CD14-positive monocyte (primary cell): ENCODE measurements around the gene NOSIP. TPM values are rescaled to one million over a fixed set of nuclear protein-coding genes. Genes with fewer than 3 reads are reported as not detected.

Experiments
- DNase-seq, 3 donors: peaks; one replicate each; pipeline ENCODE4 v3.0.0-alpha.2; 2011 to 2022
- H2AFZ ChIP-seq: 2 replicates; pipeline ENCODE4 v1.6.0; 2012; ENCODE audit warnings: mild to moderate bottlenecking, low read depth, low read length, inconsistent platforms; ENCODE audit not compliant: insufficient read depth, poor library complexity, severe bottlenecking
- H3K27ac ChIP-seq, 2 donors: 1 replicate in 1 of 2; 2 replicates in 1 of 2; pipeline ENCODE4 v1.5.1; 2012 to 2013; ENCODE audit warnings: low read length in 2 of 2, control low read depth in 1 of 2, inconsistent platforms in 1 of 2, low read depth in 1 of 2, mild to moderate bottlenecking in 1 of 2
- H3K27me3 ChIP-seq, 2 donors: one replicate each; pipeline versions ENCODE4 v1.6.0 to v1.6.1; 2011 to 2013; ENCODE audit warnings: low read length in 2 of 2; ENCODE audit not compliant: control insufficient read depth in 2 of 2, insufficient read depth in 2 of 2
- H3K36me3 ChIP-seq, 2 donors: replicated peaks in 1 of 2; 1 replicate in 1 of 2; 2 replicates in 1 of 2; pipeline versions ENCODE4 v1.5.1 to v1.6.1; 2012 to 2013; ENCODE audit warnings: low read length in 2 of 2, control low read depth in 1 of 2, inconsistent platforms in 1 of 2, mild to moderate bottlenecking in 1 of 2; ENCODE audit not compliant: insufficient read depth in 2 of 2, control insufficient read depth in 1 of 2
- H3K4me1 ChIP-seq, 2 donors: 1 replicate in 1 of 2; 2 replicates in 1 of 2; pipeline versions ENCODE4 v1.5.1 to v1.6.1; 2012 to 2013; ENCODE audit warnings: low read length in 2 of 2, control low read depth in 1 of 2, inconsistent platforms in 1 of 2, mild to moderate bottlenecking in 1 of 2, moderate library complexity in 1 of 2; ENCODE audit not compliant: insufficient read depth in 2 of 2, control insufficient read depth in 1 of 2
- H3K4me2 ChIP-seq: replicated peaks from 2 replicates; pipeline ENCODE3; 2012; ENCODE audit warnings: low read length, moderate library complexity, mild to moderate bottlenecking; ENCODE audit not compliant: poor library complexity, severe bottlenecking; ENCODE audit errors: extremely low read depth
- H3K4me3 ChIP-seq, 3 experiments: fragments of 200-600 bp in 1 of 3; sonication (generic) in 1 of 3; replicated peaks in 1 of 3; 1 replicate in 2 of 3; 2 replicates in 1 of 3; pipeline ENCODE4 v1.5.1; 2011 to 2013; ENCODE audit warnings: low read length in 3 of 3, mild to moderate bottlenecking in 3 of 3, control low read depth in 2 of 3, low read depth in 2 of 3, inconsistent platforms in 1 of 3, moderate library complexity in 1 of 3
- H3K79me2 ChIP-seq: 2 replicates; pipeline ENCODE4 v1.6.0; 2012; ENCODE audit warnings: mild to moderate bottlenecking, control low read depth, inconsistent platforms, low read length, moderate library complexity; ENCODE audit not compliant: insufficient read depth
- H3K9ac ChIP-seq: 2 replicates; pipeline ENCODE4 v1.6.0; 2017; ENCODE audit warnings: low read length, mild to moderate bottlenecking; ENCODE audit not compliant: insufficient read depth, poor library complexity, severe bottlenecking
- H3K9me3 ChIP-seq, 2 donors: replicated peaks in 1 of 2; 1 replicate in 1 of 2; 2 replicates in 1 of 2; pipeline versions ENCODE4 v1.5.1 to v1.6.1; 2012 to 2013; ENCODE audit warnings: low read length in 2 of 2, control low read depth in 1 of 2; ENCODE audit not compliant: control insufficient read depth in 1 of 2, insufficient read depth in 1 of 2
- H4K20me1 ChIP-seq: 2 replicates; pipeline ENCODE4 v1.6.0; 2012; ENCODE audit warnings: mild to moderate bottlenecking, low read length, control low read depth, moderate library complexity; ENCODE audit not compliant: insufficient read depth
- H3K27ac Mint-ChIP-seq, 7 donors: one replicate each; pipeline ENCODE4 v1.8.0; 2020; ENCODE audit warnings: mild to moderate bottlenecking in 7 of 7, mixed read lengths in 7 of 7, moderate library complexity in 6 of 7, inconsistent platforms in 2 of 7
- H3K27me3 Mint-ChIP-seq, 3 donors: one replicate each; pipeline ENCODE4 v1.8.0; 2021 to 2022; ENCODE audit warnings: low read depth in 3 of 3, mild to moderate bottlenecking in 3 of 3, mixed read lengths in 3 of 3, moderate library complexity in 3 of 3, inconsistent platforms in 1 of 3
- H3K36me3 Mint-ChIP-seq, 2 donors: one replicate each; pipeline ENCODE4 v1.8.0; 2020; ENCODE audit warnings: mixed read lengths in 2 of 2, inconsistent platforms in 1 of 2, mild to moderate bottlenecking in 1 of 2
- H3K4me1 Mint-ChIP-seq: one replicate; pipeline ENCODE4 v1.8.0; 2020; ENCODE audit warnings: mild to moderate bottlenecking, mixed read lengths
- H3K4me3 Mint-ChIP-seq, 2 donors: one replicate each; pipeline ENCODE4 v1.8.0; 2020; ENCODE audit warnings: mild to moderate bottlenecking in 2 of 2, mixed read lengths in 2 of 2, moderate library complexity in 1 of 2
- H3K9me3 Mint-ChIP-seq, 7 donors: one replicate each; pipeline ENCODE4 v1.8.0; 2020 to 2022; ENCODE audit warnings: mixed read lengths in 7 of 7, mild to moderate bottlenecking in 6 of 7, moderate library complexity in 6 of 7, inconsistent platforms in 2 of 7
- WGBS: methylation state at CpG from one replicate; pipeline ENCODE4 v1.1.5; 2013; ENCODE audit warnings: missing lambda C conversion rate; ENCODE audit not compliant: insufficient coverage; 5-methylcytosine and 5-hydroxymethylcytosine counted together
- intact Hi-C, 2 donors: fragments of 100-400 bp; cut with micrococcal nuclease; formaldehyde crosslinking; loops; one replicate each; pipeline versions ENCODE4 v1.15.0 to v1.15.1; 2023
- polyA plus RNA-seq, 3 donors: library from polyadenylated mRNA; depleted of rRNA in 1 of 3; unstranded in 2 of 3; stranded (reverse) in 1 of 3; fragments of 300-500 nt in 2 of 3; fragments of >200 nt in 1 of 3; fragmentation: Illumina TruSeq in 2 of 3; gene quantifications; 1 replicate in 2 of 3; 2 replicates in 1 of 3; pipeline ENCODE4 v1.2.3, GENCODE V29; 2012 to 2021
- TF ChIP-seq, protein P1 (sequence below): fragments of 200-600 bp; IDR thresholded peaks from one replicate; pipeline ENCODE4 v1.8.0; 2022; ENCODE audit warnings: antibody characterized with exemption, mild to moderate bottlenecking

NOSIP gene
- polyA plus RNA-seq, 3 donors = 63.4 to 120 (median 96.4) TPM

DNA sequence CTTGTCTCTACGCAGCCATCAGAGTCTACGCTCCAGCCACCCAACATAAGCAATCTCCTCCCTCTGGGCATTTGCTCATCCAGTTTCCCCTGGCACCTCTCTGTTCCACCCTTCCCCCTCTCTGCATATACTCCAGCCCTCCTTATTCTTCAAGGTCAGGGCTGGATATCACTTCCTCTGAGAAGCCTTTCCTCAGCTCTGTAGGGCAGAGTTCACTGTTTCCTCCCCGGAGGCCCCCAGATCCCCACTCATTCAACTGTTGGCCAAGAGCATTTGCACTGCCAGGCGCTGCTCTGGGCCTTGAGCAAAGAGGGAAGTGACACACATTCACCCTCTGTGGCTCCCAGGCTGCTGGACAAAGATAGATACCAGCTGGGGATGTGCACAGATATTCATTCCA, 64.6 kb downstream of the NOSIP start:
- Histone ChIP-seq H4K20me1 (peaks cover 53% of the 10 kb centered on the region), H3K27ac (peak overlapping the region; percentile 76 to 82), H3K4me1 (peaks cover 59 to 73% of the 10 kb centered on the region in 2 donors), H2AFZ (no peak overlapping the region), H3K9me3 (no peaks in the 10 kb centered on the region), H3K36me3 (peaks cover 17 to 27% of the 10 kb centered on the region in 2 donors), H3K4me3 (peak overlapping the region in 2 of 3 experiments; percentile 2 to 64), H3K79me2 (peaks cover 63% of the 10 kb centered on the region), H3K9ac (peak overlapping the region; percentile 23), H3K4me2 (peak overlapping the region; percentile 70), H3K27me3 (no peaks in the 10 kb centered on the region)
- Mint-ChIP-seq H3K4me3 (peak overlapping the region; percentile 73 to 85), H3K27me3 (peaks cover 2 to 5% (median 4%) of the 10 kb centered on the region in 3 donors), H3K27ac (peak overlapping the region; percentile 85 to 96 (median 92)), H3K4me1 (peaks cover 70% of the 10 kb centered on the region), H3K36me3 (peaks cover 32 to 55% of the 10 kb centered on the region in 2 donors), H3K9me3 (peaks cover 0 to 2% (median 0%) of the 10 kb centered on the region in 7 donors)
- TF ChIP-seq, protein P1, sequence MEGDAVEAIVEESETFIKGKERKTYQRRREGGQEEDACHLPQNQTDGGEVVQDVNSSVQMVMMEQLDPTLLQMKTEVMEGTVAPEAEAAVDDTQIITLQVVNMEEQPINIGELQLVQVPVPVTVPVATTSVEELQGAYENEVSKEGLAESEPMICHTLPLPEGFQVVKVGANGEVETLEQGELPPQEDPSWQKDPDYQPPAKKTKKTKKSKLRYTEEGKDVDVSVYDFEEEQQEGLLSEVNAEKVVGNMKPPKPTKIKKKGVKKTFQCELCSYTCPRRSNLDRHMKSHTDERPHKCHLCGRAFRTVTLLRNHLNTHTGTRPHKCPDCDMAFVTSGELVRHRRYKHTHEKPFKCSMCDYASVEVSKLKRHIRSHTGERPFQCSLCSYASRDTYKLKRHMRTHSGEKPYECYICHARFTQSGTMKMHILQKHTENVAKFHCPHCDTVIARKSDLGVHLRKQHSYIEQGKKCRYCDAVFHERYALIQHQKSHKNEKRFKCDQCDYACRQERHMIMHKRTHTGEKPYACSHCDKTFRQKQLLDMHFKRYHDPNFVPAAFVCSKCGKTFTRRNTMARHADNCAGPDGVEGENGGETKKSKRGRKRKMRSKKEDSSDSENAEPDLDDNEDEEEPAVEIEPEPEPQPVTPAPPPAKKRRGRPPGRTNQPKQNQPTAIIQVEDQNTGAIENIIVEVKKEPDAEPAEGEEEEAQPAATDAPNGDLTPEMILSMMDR = no peak
- intact Hi-C loops = no loop called here
- peak; percentile 88 to 92 (median 91) for DNase-seq
- 0% methylated on average over 4 of the region's 4 CpGs for WGBS

DNA sequence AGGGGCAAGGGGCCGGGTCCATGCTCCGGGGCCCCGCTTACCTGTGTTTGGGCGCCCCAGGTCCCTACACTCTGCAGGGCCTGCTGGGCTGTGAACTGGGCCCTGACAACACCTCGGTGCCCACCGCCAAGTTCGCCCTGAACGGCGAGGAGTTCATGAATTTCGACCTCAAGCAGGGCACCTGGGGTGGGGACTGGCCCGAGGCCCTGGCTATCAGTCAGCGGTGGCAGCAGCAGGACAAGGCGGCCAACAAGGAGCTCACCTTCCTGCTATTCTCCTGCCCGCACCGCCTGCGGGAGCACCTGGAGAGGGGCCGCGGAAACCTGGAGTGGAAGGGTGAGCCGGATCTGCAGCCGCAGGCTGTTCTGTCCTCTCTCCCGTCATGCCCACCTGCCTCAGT, 66.2 kb downstream of the NOSIP start:
- peaks cover 0 to 2% (median 0%) of the 10 kb centered on the region in 7 donors for H3K9me3 Mint-ChIP-seq
- Histone ChIP-seq H3K4me3 (peak overlapping the region in 2 of 3 experiments; percentile 90 to 99), H3K9ac (peak overlapping the region; percentile 81), H3K27ac (peak overlapping the region; percentile 82 to 87), H3K27me3 (no peaks in the 10 kb centered on the region), H3K36me3 (peaks cover 11 to 14% of the 10 kb centered on the region in 2 donors), H4K20me1 (peaks cover 37% of the 10 kb centered on the region), H3K79me2 (peaks cover 52% of the 10 kb centered on the region), H3K9me3 (no peaks in the 10 kb centered on the region), H2AFZ (no peak overlapping the region), H3K4me2 (peak overlapping the region; percentile 94), H3K4me1 (peaks cover 70 to 79% of the 10 kb centered on the region in 2 donors)
- TF ChIP-seq, protein P1 = no peak
- intact Hi-C loops = no loop called here
- peak overlapping the region in 2 of 7 donors; percentile 54 to 85 for H3K27ac Mint-ChIP-seq
- peaks cover 4 to 5% (median 5%) of the 10 kb centered on the region in 3 donors for H3K27me3 Mint-ChIP-seq
- WGBS = 96% methylated on average over 15 of the region's 21 CpGs
- peaks cover 76% of the 10 kb centered on the region for H3K4me1 Mint-ChIP-seq
- no peak for DNase-seq
- H3K36me3 Mint-ChIP-seq = peaks cover 20 to 38% of the 10 kb centered on the region in 2 donors
- H3K4me3 Mint-ChIP-seq = peak overlapping the region; percentile 83 to 95
